K562 (cell line): ENCODE data around the gene CISD2. TPM values are rescaled to one million over a fixed set of nuclear protein-coding genes. Genes with fewer than 3 reads are reported as not detected.
A peak's percentile ranks its signal among the peaks of the same experiment; 100 is the strongest.

ENCODE experiments used
- ATF1 ChIP-seq, 2 experiments: fragments of 450-650 bp in 1 of 2; IDR thresholded peaks; 2 replicates each; pipeline ENCODE4 v1.6.1; 2016; ENCODE audit warnings: missing compliant biosample characterization in 1 of 2, missing genetic modification characterization in 1 of 2
- CBX5 ChIP-seq: IDR thresholded peaks from 2 replicates; pipeline ENCODE4 v1.6.1; 2014; ENCODE audit warnings: low read depth, borderline replicate concordance
- DPF2 ChIP-seq: fragments of 450-650 bp; IDR thresholded peaks from 2 replicates; pipeline ENCODE4 v1.6.1; 2016
- ERF ChIP-seq: fragments of 450-650 bp; formaldehyde crosslinking; IDR thresholded peaks from 2 replicates; pipeline ENCODE4 v1.4.0; 2020; ENCODE audit warnings: mild to moderate bottlenecking, mixed read lengths
- GTF2E2 ChIP-seq: fragments of 200-800 bp; sonication (Bioruptor generic); IDR thresholded peaks from 2 replicates; pipeline ENCODE4 v1.6.1; 2016; ENCODE audit warnings: missing genetic modification characterization, missing compliant biosample characterization
- GTF2F1 ChIP-seq: IDR thresholded peaks from 2 replicates; pipeline ENCODE4 v1.6.1; 2011; ENCODE audit warnings: low read depth, low read length, improper control_type of control experiment
- HIVEP1 ChIP-seq: fragments of 250-450 bp; sonication (Bioruptor Pico); IDR thresholded peaks from 2 replicates; pipeline ENCODE4 v1.4.0; 2020; ENCODE audit warnings: mild to moderate bottlenecking
- IFI16 ChIP-seq: fragments of 250-450 bp; sonication (Bioruptor Pico); IDR thresholded peaks from 2 replicates; pipeline ENCODE4 v2.1.2; 2022; ENCODE audit warnings: mild to moderate bottlenecking, inconsistent platforms
- L3MBTL2 ChIP-seq: fragments of 450-650 bp; IDR thresholded peaks from 2 replicates; pipeline ENCODE4 v1.6.1; 2016; ENCODE audit warnings: mild to moderate bottlenecking, moderate library complexity
- SMARCC2 ChIP-seq: fragments of 450-650 bp; IDR thresholded peaks from 2 replicates; pipeline ENCODE4 v1.6.1; 2017; ENCODE audit warnings: antibody characterized with exemption, moderate library complexity, mild to moderate bottlenecking, low read depth
- SREBF1 ChIP-seq: fragments of 150-350 bp; IDR thresholded peaks from 2 replicates; pipeline ENCODE4 v1.6.1; 2014; ENCODE audit warnings: antibody characterized with exemption, low read depth, low read length, borderline replicate concordance
- TAF1 ChIP-seq: IDR thresholded peaks from 2 replicates; pipeline ENCODE4 v1.6.1; 2011; ENCODE audit warnings: mild to moderate bottlenecking, low read length, moderate library complexity; ENCODE audit not compliant: insufficient read depth, control insufficient read depth, severe bottlenecking; ENCODE audit errors: extremely low read depth
- TAF9B ChIP-seq: fragments of 450-650 bp; IDR thresholded peaks from 2 replicates; pipeline ENCODE4 v1.6.1; 2018; ENCODE audit warnings: mild to moderate bottlenecking; ENCODE audit not compliant: partially characterized antibody
- TCF3 ChIP-seq: sonication (generic); formaldehyde crosslinking; IDR thresholded peaks from 2 replicates; pipeline ENCODE4 v1.4.0; 2020; ENCODE audit warnings: mild to moderate bottlenecking, missing genetic modification reagents
- TRIM24 ChIP-seq, 2 experiments: fragments of 450-650 bp; IDR thresholded peaks; 2 replicates each; pipeline ENCODE4 v1.6.1; 2016
- XRCC5 ChIP-seq: fragments of 200-400 bp; formaldehyde crosslinking; IDR thresholded peaks from 2 replicates; pipeline ENCODE4 v1.6.1; 2017; ENCODE audit warnings: low read depth, mild to moderate bottlenecking, low read length
- ZNF124 ChIP-seq: sonication (generic); formaldehyde crosslinking; IDR thresholded peaks from 2 replicates; pipeline ENCODE4 v1.8.1; 2022; ENCODE audit warnings: missing genetic modification reagents
- ZZZ3 ChIP-seq: fragments of 450-650 bp; IDR thresholded peaks from 2 replicates; pipeline ENCODE4 v1.6.1; 2016; ENCODE audit warnings: antibody characterized with exemption, mild to moderate bottlenecking, moderate library complexity
- polyA plus RNA-seq, 8 experiments: library from polyadenylated mRNA; depleted of rRNA in 4 of 8; stranded (reverse) in 5 of 8; unstranded in 3 of 8; fragments of >200 nt; fragmentation: Nextera tagmentation in 2 of 8; fragmentation: Illumina TruSeq in 1 of 8; extraction: Ambion mirVana in 2 of 8; extraction: Trizol in 1 of 8; gene quantifications; 2 replicates each; pipeline versions ENCODE4 v1.2.1 to v1.2.3, GENCODE V29; 2011 to 2014; ENCODE audit warnings: inconsistent platforms in 1 of 8, missing spikeins in 1 of 8
- total RNA-seq, 7 experiments: library from RNA; depleted of rRNA in 6 of 7; stranded (reverse); fragments of >200 nt in 6 of 7; fragmentation: Illumina TruSeq in 2 of 7; extraction: Trizol in 2 of 7; gene quantifications; 2 replicates each; pipeline versions ENCODE4 v1.2.1 to v1.2.3, GENCODE V29; 2011 to 2021; ENCODE audit warnings: low replicate concordance in 1 of 7
- TF ChIP-seq, protein P1 (sequence below): fragments of 450-650 bp; formaldehyde crosslinking; IDR thresholded peaks from 2 replicates; pipeline ENCODE4 v1.4.0; 2020; ENCODE audit warnings: mild to moderate bottlenecking, moderate library complexity
- TF ChIP-seq, protein P2 (sequence below): fragments of 250-450 bp; sonication (Bioruptor Pico); IDR thresholded peaks from 2 replicates; pipeline ENCODE4 v1.5.0; 2020; ENCODE audit warnings: mild to moderate bottlenecking
- TF ChIP-seq, protein P3 (sequence below), 2 experiments: fragments of 450-650 bp; conservative IDR thresholded peaks; 2 replicates each; pipeline ENCODE4 v1.6.1; 2017; ENCODE audit warnings: mild to moderate bottlenecking in 2 of 2, moderate library complexity in 2 of 2
- TF ChIP-seq, protein P4 (sequence below): IDR thresholded peaks from 2 replicates; pipeline ENCODE4 v1.6.1; 2011; ENCODE audit not compliant: insufficient read length; ENCODE audit errors: extremely low read depth
- TF ChIP-seq, protein P5 (sequence below): fragments of 450-650 bp; IDR thresholded peaks from 2 replicates; pipeline ENCODE4 v1.6.1; 2016; ENCODE audit warnings: low read depth, mild to moderate bottlenecking, moderate library complexity

CISD2 gene
- total and polyA plus RNA-seq, 9 of the 15 experiments (the other 6 are each of a cell fraction or from before 2014, with no cell fraction given) = 37.8 to 91.4 (median 59.8) TPM

DNA sequence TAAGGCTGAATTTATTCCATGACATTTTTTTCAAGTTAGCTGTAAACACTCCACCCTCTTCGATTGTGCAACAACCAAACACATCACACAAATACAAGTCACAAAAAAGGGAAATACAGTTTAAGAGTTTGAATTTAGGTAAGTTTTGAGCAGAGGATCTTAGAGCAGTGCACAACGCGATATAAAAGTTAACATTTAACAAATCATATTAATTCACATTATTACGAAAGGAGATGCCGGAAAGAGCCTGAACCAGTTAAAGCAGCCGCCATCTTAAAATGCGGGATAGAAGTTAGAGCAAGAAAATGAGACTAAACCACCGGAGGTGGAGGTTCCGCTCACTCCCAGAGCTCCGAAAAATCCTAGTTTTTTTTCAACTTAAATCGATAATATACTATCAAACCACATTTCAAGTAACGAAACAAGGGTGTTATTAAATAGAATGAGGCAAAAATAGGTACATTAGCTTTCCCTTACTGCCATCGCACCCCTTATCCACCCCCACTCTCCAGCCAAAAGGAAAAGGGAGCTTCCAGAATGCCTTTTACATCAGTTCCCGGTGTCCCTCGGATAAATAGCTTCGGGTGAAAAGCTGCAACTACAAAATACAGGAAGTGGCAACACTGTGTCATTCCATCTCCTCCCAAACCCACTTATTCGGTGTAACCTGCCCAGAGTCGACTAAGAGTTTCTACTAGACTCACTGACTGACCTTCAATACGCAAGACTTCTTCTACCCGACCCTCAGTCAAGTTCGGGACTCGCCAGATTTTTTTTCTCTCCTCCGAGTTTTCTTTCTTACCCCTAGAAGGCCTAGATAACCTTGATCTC, 43.3 kb upstream of the CISD2 start (continued):
- peak; percentile 14 for TF ChIP-seq TAF1
- TF ChIP-seq, protein P1, sequence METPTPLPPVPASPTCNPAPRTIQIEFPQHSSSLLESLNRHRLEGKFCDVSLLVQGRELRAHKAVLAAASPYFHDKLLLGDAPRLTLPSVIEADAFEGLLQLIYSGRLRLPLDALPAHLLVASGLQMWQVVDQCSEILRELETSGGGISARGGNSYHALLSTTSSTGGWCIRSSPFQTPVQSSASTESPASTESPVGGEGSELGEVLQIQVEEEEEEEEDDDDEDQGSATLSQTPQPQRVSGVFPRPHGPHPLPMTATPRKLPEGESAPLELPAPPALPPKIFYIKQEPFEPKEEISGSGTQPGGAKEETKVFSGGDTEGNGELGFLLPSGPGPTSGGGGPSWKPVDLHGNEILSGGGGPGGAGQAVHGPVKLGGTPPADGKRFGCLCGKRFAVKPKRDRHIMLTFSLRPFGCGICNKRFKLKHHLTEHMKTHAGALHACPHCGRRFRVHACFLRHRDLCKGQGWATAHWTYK (CRISPR knock-in tag) = no peak
- TF ChIP-seq L3MBTL2 = no peak; the same call in 1 of the 2 replicates
- TF ChIP-seq, protein P2, sequence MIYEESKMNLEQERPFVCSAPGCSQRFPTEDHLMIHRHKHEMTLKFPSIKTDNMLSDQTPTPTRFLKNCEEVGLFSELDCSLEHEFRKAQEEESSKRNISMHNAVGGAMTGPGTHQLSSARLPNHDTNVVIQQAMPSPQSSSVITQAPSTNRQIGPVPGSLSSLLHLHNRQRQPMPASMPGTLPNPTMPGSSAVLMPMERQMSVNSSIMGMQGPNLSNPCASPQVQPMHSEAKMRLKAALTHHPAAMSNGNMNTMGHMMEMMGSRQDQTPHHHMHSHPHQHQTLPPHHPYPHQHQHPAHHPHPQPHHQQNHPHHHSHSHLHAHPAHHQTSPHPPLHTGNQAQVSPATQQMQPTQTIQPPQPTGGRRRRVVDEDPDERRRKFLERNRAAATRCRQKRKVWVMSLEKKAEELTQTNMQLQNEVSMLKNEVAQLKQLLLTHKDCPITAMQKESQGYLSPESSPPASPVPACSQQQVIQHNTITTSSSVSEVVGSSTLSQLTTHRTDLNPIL (CRISPR knock-in tag) = no peak
- no peak for TF ChIP-seq GTF2F1
- no peak for TF ChIP-seq ZZZ3
- TF ChIP-seq IFI16 = no peak
- TF ChIP-seq HIVEP1 = no peak
- TF ChIP-seq ZNF124 (CRISPR knock-in tag) = no peak
- no peak for TF ChIP-seq TAF9B
- TF ChIP-seq, protein P3, sequence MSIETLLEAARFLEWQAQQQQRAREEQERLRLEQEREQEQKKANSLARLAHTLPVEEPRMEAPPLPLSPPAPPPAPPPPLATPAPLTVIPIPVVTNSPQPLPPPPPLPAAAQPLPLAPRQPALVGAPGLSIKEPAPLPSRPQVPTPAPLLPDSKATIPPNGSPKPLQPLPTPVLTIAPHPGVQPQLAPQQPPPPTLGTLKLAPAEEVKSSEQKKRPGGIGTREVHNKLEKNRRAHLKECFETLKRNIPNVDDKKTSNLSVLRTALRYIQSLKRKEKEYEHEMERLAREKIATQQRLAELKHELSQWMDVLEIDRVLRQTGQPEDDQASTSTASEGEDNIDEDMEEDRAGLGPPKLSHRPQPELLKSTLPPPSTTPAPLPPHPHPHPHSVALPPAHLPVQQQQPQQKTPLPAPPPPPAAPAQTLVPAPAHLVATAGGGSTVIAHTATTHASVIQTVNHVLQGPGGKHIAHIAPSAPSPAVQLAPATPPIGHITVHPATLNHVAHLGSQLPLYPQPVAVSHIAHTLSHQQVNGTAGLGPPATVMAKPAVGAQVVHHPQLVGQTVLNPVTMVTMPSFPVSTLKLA (conservative IDR thresholded peaks at IDR 0.05) = peak in 1 of 2 experiments; percentile 34; a peak in 1 of 4 replicates
- no peak for TF ChIP-seq CBX5
- TF ChIP-seq DPF2 = no peak; the same call in 1 of the 2 replicates
- TF ChIP-seq GTF2E2 (tag) = no peak
- no peak for TF ChIP-seq TCF3 (CRISPR knock-in tag)
- TF ChIP-seq, protein P4, sequence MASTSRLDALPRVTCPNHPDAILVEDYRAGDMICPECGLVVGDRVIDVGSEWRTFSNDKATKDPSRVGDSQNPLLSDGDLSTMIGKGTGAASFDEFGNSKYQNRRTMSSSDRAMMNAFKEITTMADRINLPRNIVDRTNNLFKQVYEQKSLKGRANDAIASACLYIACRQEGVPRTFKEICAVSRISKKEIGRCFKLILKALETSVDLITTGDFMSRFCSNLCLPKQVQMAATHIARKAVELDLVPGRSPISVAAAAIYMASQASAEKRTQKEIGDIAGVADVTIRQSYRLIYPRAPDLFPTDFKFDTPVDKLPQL = no peak
- TF ChIP-seq SREBF1 = no peak
- TF ChIP-seq SMARCC2 = no peak
- TF ChIP-seq, protein P5, sequence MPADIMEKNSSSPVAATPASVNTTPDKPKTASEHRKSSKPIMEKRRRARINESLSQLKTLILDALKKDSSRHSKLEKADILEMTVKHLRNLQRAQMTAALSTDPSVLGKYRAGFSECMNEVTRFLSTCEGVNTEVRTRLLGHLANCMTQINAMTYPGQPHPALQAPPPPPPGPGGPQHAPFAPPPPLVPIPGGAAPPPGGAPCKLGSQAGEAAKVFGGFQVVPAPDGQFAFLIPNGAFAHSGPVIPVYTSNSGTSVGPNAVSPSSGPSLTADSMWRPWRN = no peak
- TF ChIP-seq TRIM24 (IDR thresholded peaks at IDR 0.05) = 0 out of 4 replicates have a peak, but pooled peaks of 1 of the 2 experiments have one; percentile 8
- TF ChIP-seq ERF (CRISPR knock-in tag) = no peak
- TF ChIP-seq XRCC5 = no peak
- no peak for TF ChIP-seq ATF1 (CRISPR knock-in tag; IDR thresholded peaks at IDR 0.05)
- peak; percentile 45; the same call in 1 of the 2 replicates for TF ChIP-seq ATF1 (tag; IDR thresholded peaks at IDR 0.05)
